ENCODE data around the gene ATP4B. TPM values are rescaled to one million over a fixed set of nuclear protein-coding genes. Genes with fewer than 3 reads are reported as not detected.

Gene ATP4B
- total and polyA plus RNA-seq, 2 donors (not counting 1 experiment from before 2014, with no cell fraction given), result not detected

DNA sequence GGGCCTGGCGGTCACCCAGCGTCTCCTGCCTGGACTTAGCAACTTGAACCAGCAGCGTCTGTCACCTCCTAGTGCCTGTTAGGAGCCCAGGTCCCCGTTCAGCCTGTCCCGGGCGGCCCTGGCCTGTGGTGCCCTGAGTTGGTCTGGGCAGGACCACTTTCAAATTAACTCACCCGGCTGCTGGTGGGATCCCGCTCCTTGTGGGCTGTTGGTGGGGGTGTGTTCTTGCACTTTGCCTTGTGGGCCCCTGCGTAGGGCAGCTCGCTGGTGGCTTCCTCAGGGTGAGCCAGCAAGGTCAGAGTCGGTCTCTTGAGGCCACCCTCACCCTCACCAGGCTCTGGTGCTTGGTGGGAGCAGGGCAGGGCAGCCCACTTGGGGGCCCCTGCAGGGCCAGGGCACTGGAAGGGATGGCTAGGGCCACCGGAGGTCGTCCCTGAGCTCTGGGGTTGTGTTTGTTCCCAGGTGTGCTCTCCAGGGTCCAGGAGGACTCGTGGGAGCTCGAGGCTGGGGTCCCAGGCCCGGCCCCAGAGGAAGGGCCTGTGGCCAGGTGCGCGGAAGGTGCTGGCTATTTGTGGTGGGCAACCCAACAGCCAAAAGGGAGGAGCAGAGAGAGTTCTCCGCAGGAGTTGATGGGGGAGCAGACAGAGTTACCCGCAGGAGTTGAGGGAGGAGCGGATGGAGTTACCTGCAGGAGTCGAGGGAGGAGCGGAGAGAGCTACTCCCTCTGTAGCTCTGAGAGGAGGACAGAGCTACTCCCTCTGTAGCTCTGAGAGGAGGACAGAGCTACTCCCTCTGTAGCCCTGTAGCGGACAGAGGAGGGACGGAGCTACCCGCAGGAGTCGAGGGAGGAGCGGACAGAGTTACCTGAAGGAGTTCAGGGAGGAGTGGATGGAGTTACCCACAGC is 56.6 kb downstream of the ATP4B start:
- Histone ChIP-seq H3K27me3 (ENCODE audit: control insufficient read depth, insufficient read depth, low read length) (no peaks in the 10 kb centered on the region), H3K4me2 (ENCODE audit: extremely low read depth, insufficient read depth, low read length) (no peak overlapping the region), H3K9ac (ENCODE audit: insufficient read depth, low read length) (no peak overlapping the region), H3K4me1 (ENCODE audit: control insufficient read depth, extremely low read depth, insufficient read depth, low read length) (no peaks in the 10 kb centered on the region), H3K4me3 (replicated peaks in 1 of 4; ENCODE audit: control extremely low read depth in 1 of 4, insufficient read depth in 1 of 4, low read depth in 3 of 4, low read length in 4 of 4) (no peak overlapping the region), H3K36me3 (ENCODE audit: control insufficient read depth, insufficient read depth, low read length) (peaks cover 19% of the 10 kb centered on the region), H3K79me2 (ENCODE audit: control insufficient read depth, insufficient read depth, low read length) (peaks cover 94% of the 10 kb centered on the region), H4K20me1 (ENCODE audit: control insufficient read depth, extremely low read depth, insufficient read depth, low read length) (no peaks in the 10 kb centered on the region), H3K9me3 (ENCODE audit: control insufficient read depth, insufficient read depth, low read depth, low read length) (no peaks in the 10 kb centered on the region), H3K27ac (ENCODE audit: insufficient read depth, low read length) (no peak overlapping the region), H2AFZ (ENCODE audit: low read length) (no peak overlapping the region)
- TF ChIP-seq EZH2 (IDR thresholded peaks at IDR 0.05; ENCODE audit: low read length, missing control alignments) (no peak), CTCF (conservative IDR thresholded peaks at IDR 0.05 in 1 of 2, IDR thresholded peaks at IDR 0.05 in 1 of 2; ENCODE audit: low read depth in 1 of 2, low read length in 2 of 2) (no peak)
- no peak for DNase-seq (ENCODE audit: low read depth in 2 of 2)

- no peak for TF ChIP-seq EZH2 (IDR thresholded peaks at IDR 0.05; ENCODE audit: low read length, missing control alignments)
- TF ChIP-seq CTCF (conservative IDR thresholded peaks at IDR 0.05 in 1 of 2, IDR thresholded peaks at IDR 0.05 in 1 of 2; ENCODE audit: low read depth in 1 of 2, low read length in 2 of 2), result no peak
- Histone ChIP-seq H3K4me2 (ENCODE audit: extremely low read depth, insufficient read depth, low read length) (no peak overlapping the region), H3K4me3 (replicated peaks in 1 of 4; ENCODE audit: control extremely low read depth in 1 of 4, insufficient read depth in 1 of 4, low read depth in 3 of 4, low read length in 4 of 4) (no peak overlapping the region), H3K27me3 (ENCODE audit: control insufficient read depth, insufficient read depth, low read length) (no peaks in the 10 kb centered on the region), H3K9ac (ENCODE audit: insufficient read depth, low read length) (no peak overlapping the region), H3K9me3 (ENCODE audit: control insufficient read depth, insufficient read depth, low read depth, low read length) (no peaks in the 10 kb centered on the region), H2AFZ (ENCODE audit: low read length) (no peak overlapping the region), H3K79me2 (ENCODE audit: control insufficient read depth, insufficient read depth, low read length) (peaks cover 89% of the 10 kb centered on the region), H3K36me3 (ENCODE audit: control insufficient read depth, insufficient read depth, low read length) (peaks cover 16% of the 10 kb centered on the region), H3K4me1 (ENCODE audit: control insufficient read depth, extremely low read depth, insufficient read depth, low read length) (no peaks in the 10 kb centered on the region), H3K27ac (ENCODE audit: insufficient read depth, low read length) (no peak overlapping the region), H4K20me1 (ENCODE audit: control insufficient read depth, extremely low read depth, insufficient read depth, low read length) (peaks cover 2% of the 10 kb centered on the region)
- DNase-seq (ENCODE audit: low read depth in 2 of 2), result no peak
Observed at GRCh38 chr13:113599391-113599790, 58.6 kb downstream of the ATP4B start.

Other genes with a start within 250 kb of the ATP4B start
- 1.5 TPM in 2 replicates for gene ADPRHL1, start 204.7 kb downstream of the ATP4B start, total RNA-seq
- gene ADPRHL1, start 204.7 kb downstream of the ATP4B start, polyA plus RNA-seq, result 0.59 and 0.62 TPM in 2 replicates
- gene DCUN1D2, start 167.5 kb downstream of the ATP4B start, total RNA-seq, result 8.0 and 11.6 TPM in 2 replicates
- 6.7 and 10.7 TPM in 2 replicates for gene DCUN1D2, start 167.5 kb downstream of the ATP4B start, polyA plus RNA-seq
- 34.9 and 44.8 TPM in 2 replicates for gene TFDP1, start 73.4 kb downstream of the ATP4B start, total RNA-seq
- 115 and 163 TPM in 2 replicates for gene TFDP1, start 73.4 kb downstream of the ATP4B start, polyA plus RNA-seq
- gene GRK1, start 9.0 kb upstream of the ATP4B start, total RNA-seq, result 0.17 TPM in 1 of 2 replicates, not detected in the other
- not detected in 2 replicates for gene GRK1, start 9.0 kb upstream of the ATP4B start, polyA plus RNA-seq
- 0.26 and 10.4 TPM in 2 replicates for gene TMEM255B, start 101.0 kb upstream of the ATP4B start, total RNA-seq
- gene TMEM255B, start 101.0 kb upstream of the ATP4B start, polyA plus RNA-seq, result 2.4 and 4.7 TPM in 2 replicates
- 77.3 and 227 TPM in 2 replicates for gene GAS6, start 205.9 kb upstream of the ATP4B start, total RNA-seq
- 267 and 301 TPM in 2 replicates for gene GAS6, start 205.9 kb upstream of the ATP4B start, polyA plus RNA-seq